Panc1 (cell line): ENCODE results near the gene UBAP2. TPM values are rescaled to one million over a fixed set of nuclear protein-coding genes. Genes with fewer than 3 reads are reported as not detected.

Experiments used
- ATAC-seq: fragments of 200-7000 bp; cut with Tn5 transposase; 2 replicates; pipeline ENCODE4 v1.9.1; 2020; ENCODE audit warnings: mild to moderate bottlenecking, moderate library complexity
- BruUV-seq: library from RNA; stranded (reverse); fragments of 400-500 nt; replicated peaks from 2 replicates; lab custom pipeline; 2021; lab: Mats Ljungman, UMichigan
- CTCF ChIA-PET: fragments of 300-600 bp; sonication (Branson Sonifier 250); formaldehyde crosslinking; loops from one replicate; lab custom pipeline; 2022; ENCODE audit warnings: antibody characterized with exemption; lab: Charles Lee
- POLR2A ChIA-PET: fragments of 300-600 bp; sonication (Branson Sonifier 250); formaldehyde crosslinking; loops from one replicate; lab custom pipeline; 2022; ENCODE audit warnings: antibody characterized with exemption; lab: Charles Lee
- DNase-seq: peaks from one replicate; pipeline ENCODE4 v3.0.0-alpha.2; 2010; ENCODE audit warnings: low read depth, low spot score
- H3K27ac ChIP-seq: 2 replicates; pipeline ENCODE4 v1.5.1; 2011; ENCODE audit warnings: mild to moderate bottlenecking, low read length, inconsistent platforms
- H3K27me3 ChIP-seq: fragments of 200-500 bp; sonication (Bioruptor generic); 2 replicates; pipeline ENCODE4 v1.6.0; 2014; ENCODE audit warnings: low read length, inconsistent platforms; ENCODE audit not compliant: control insufficient read depth, insufficient read depth
- H3K36me3 ChIP-seq: fragments of 200-500 bp; sonication (Bioruptor generic); 2 replicates; pipeline ENCODE4 v1.5.1; 2014; ENCODE audit warnings: inconsistent platforms, mild to moderate bottlenecking, low read length, moderate library complexity; ENCODE audit not compliant: control insufficient read depth, insufficient read depth
- H3K4me1 ChIP-seq: 2 replicates; pipeline ENCODE4 v1.5.1; 2011; ENCODE audit warnings: inconsistent platforms, mild to moderate bottlenecking, low read length, moderate library complexity; ENCODE audit not compliant: control insufficient read depth, insufficient read depth
- H3K4me3 ChIP-seq, 2 experiments: 2 replicates each; pipeline ENCODE4 v1.5.1; 2011 to 2012; ENCODE audit warnings: low read depth in 2 of 2, low read length in 2 of 2, mild to moderate bottlenecking in 2 of 2, inconsistent platforms in 1 of 2, moderate library complexity in 1 of 2
- H3K9me3 ChIP-seq: fragments of 200-500 bp; sonication (Bioruptor generic); 2 replicates; pipeline ENCODE4 v1.5.1; 2014; ENCODE audit warnings: low read depth, mild to moderate bottlenecking, inconsistent platforms, low read length, moderate library complexity; ENCODE audit not compliant: control insufficient read depth, insufficient read depth
- POLR2AphosphoS5 ChIP-seq: IDR thresholded peaks from 2 replicates; pipeline ENCODE4 v1.6.1; 2012; ENCODE audit warnings: mild to moderate bottlenecking, low read depth, low read length, moderate library complexity
- REST ChIP-seq, 2 experiments: IDR thresholded peaks; 2 replicates each; pipeline ENCODE4 v1.6.1; 2011 to 2012; ENCODE audit warnings: low read depth in 2 of 2, control low read depth in 1 of 2, low read length in 1 of 2, mild to moderate bottlenecking in 1 of 2, moderate library complexity in 1 of 2; ENCODE audit not compliant: insufficient read depth in 1 of 2
- SIN3A ChIP-seq: IDR thresholded peaks from 2 replicates; pipeline ENCODE4 v1.6.1; 2012; ENCODE audit warnings: low read depth, mild to moderate bottlenecking, low read length, moderate library complexity, borderline replicate concordance; ENCODE audit not compliant: insufficient read depth
- TCF7L2 ChIP-seq: IDR thresholded peaks from 2 replicates; pipeline ENCODE4 v1.6.1; 2011; ENCODE audit warnings: mild to moderate bottlenecking, low read depth, low read length, inconsistent platforms
- in situ Hi-C: cut with HindIII; loops from 2 replicates; pipeline ENCODE4 v1.10.0; 2016; ENCODE audit warnings: low sequenced_read_pairs, low pct_unique_long_range_greater_than_20kb
- intact Hi-C: fragments of 100-400 bp; cut with micrococcal nuclease; formaldehyde crosslinking; loops from one replicate; pipeline ENCODE4 v1.10.0; 2022; ENCODE audit not compliant: unreplicated experiment
- total RNA-seq: library from RNA; stranded (reverse); gene quantifications from one replicate; pipeline ENCODE4 v1.2.1, GENCODE V29; 2021; ENCODE audit not compliant: unreplicated experiment
- TF ChIP-seq, protein P1 (sequence below): fragments of 450-650 bp; IDR thresholded peaks from 2 replicates; pipeline ENCODE4 v1.5.1; 2017; ENCODE audit warnings: mild to moderate bottlenecking

Gene UBAP2
- total RNA-seq, 1 experiment from 2014 or later: 94.6 TPM

DNA sequence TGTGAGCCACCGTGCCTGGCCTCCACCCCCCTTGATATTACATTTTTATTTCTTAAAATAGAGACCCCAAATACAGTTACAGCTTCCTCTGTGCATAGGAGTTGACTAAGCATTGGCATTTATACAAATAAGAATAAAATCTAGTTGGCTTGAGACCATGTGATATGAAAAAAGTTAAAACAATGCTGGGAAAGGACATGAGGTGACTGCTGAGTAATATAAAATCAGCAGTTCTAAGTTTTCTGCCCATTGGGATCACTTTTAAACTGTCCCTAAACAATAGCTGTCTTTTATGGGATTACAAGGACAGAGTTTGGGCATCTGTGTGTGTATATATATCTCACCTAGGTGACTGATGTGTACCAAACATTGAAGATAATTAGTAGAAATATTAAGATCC is 135.1 kb downstream of the UBAP2 start:
- Histone ChIP-seq H3K9me3 (no peaks in the 10 kb centered on the region), H3K4me3 (no peak overlapping the region), H3K27me3 (no peaks in the 10 kb centered on the region), H3K27ac (no peak overlapping the region), H3K36me3 (peaks cover 17% of the 10 kb centered on the region), H3K4me1 (no peaks in the 10 kb centered on the region)
- in situ Hi-C loops: no loop called here
- TF ChIP-seq TCF7L2: no peak
- no peak for TF ChIP-seq POLR2AphosphoS5
- TF ChIP-seq SIN3A: no peak
- no peak for TF ChIP-seq REST (IDR thresholded peaks at IDR 0.05; ENCODE audit: insufficient read depth in 1 of 2, low read depth in 2 of 2, low read length in 1 of 2)
- TF ChIP-seq, protein P1, sequence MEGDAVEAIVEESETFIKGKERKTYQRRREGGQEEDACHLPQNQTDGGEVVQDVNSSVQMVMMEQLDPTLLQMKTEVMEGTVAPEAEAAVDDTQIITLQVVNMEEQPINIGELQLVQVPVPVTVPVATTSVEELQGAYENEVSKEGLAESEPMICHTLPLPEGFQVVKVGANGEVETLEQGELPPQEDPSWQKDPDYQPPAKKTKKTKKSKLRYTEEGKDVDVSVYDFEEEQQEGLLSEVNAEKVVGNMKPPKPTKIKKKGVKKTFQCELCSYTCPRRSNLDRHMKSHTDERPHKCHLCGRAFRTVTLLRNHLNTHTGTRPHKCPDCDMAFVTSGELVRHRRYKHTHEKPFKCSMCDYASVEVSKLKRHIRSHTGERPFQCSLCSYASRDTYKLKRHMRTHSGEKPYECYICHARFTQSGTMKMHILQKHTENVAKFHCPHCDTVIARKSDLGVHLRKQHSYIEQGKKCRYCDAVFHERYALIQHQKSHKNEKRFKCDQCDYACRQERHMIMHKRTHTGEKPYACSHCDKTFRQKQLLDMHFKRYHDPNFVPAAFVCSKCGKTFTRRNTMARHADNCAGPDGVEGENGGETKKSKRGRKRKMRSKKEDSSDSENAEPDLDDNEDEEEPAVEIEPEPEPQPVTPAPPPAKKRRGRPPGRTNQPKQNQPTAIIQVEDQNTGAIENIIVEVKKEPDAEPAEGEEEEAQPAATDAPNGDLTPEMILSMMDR: no peak
- intact Hi-C loops: loop anchor here (10.0 kb wide), 1 partner anchor 99 kb away; the partner anchor contains the start of gene UBE2R2
- CTCF ChIA-PET: no interaction called here
- BruUV-seq: no TSS peak
- DNase-seq (no peak), ATAC-seq (no peak)
- POLR2A ChIA-PET: no interaction called here

DNA sequence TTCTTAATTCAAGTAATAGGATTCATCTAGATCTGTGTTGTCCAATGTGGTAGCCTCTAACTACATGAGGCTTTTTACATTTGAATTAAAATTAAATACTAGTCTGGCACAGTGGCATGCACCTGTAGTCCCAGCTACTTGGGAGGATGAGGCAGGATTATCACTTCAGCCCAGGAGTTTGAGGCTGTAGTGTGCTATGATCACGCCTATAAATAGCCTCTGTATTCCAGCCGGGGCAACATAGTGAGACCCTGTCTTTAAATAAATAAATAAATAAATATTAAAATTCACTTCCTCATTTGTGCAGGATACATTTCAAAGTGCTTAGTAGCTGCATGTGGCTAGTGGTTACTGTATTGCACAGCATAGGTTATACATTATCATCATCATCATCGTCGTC is 139.9 kb downstream of the UBAP2 start:
- H3K36me3 ChIP-seq: peaks cover 6% of the 10 kb centered on the region; the same call in 1 of the 2 replicates
- no peaks in the 10 kb centered on the region for H3K27me3 ChIP-seq
- H3K4me1 ChIP-seq: no peaks in the 10 kb centered on the region
- H3K27ac ChIP-seq: no peak overlapping the region
- no TSS peak for BruUV-seq
- no peak overlapping the region for H3K4me3 ChIP-seq
- ChIA-PET POLR2A (no interaction called here), CTCF (interaction anchor here (0.5 kb wide), 1 partner anchor 81 kb away, joined by 3 read pairs; no protein-coding TSS in a partner anchor)
- ATAC-seq (no peak), DNase-seq (no peak)
- in situ Hi-C loops (no loop called here), intact Hi-C loops (no loop called here)
- TF ChIP-seq SIN3A: no peak
- no peak for TF ChIP-seq TCF7L2
- TF ChIP-seq, protein P1: no peak
- TF ChIP-seq REST (IDR thresholded peaks at IDR 0.05; ENCODE audit: insufficient read depth in 1 of 2, low read depth in 2 of 2, low read length in 1 of 2): no peak
- no peaks in the 10 kb centered on the region for H3K9me3 ChIP-seq
